GM12891 (cell line): Measurements from ENCODE around the gene KCNAB1. TPM values are rescaled to one million over a fixed set of nuclear protein-coding genes. Genes with fewer than 3 reads are reported as not detected.
"Not testable (repeated sequence)": the region's sequence is repeated elsewhere in the genome, so short reads cannot be mapped to it uniquely, and the experiment has no call there.

Experiments used
- DNase-seq: peaks from one replicate; pipeline ENCODE4 v3.0.0; 2011; ENCODE audit warnings: low spot score; ENCODE audit not compliant: insufficient read length
- FAIRE-seq: peaks from 2 replicates; lab custom pipeline; 2011; peaks lifted over from hg19 to GRCh38; lab: Jason Lieb, UNC
- PAX5 ChIP-seq: IDR thresholded peaks from 2 replicates; pipeline ENCODE4 v1.6.1; 2011; ENCODE audit warnings: low read length, moderate library complexity, mild to moderate bottlenecking; ENCODE audit not compliant: insufficient read depth, severe bottlenecking
- POLR2A ChIP-seq: IDR thresholded peaks from 2 replicates; pipeline ENCODE4 v1.6.1; 2011; ENCODE audit warnings: low read depth, low read length, control low read depth
- POLR2AphosphoS5 ChIP-seq: IDR thresholded peaks from 2 replicates; pipeline ENCODE4 v1.6.1; 2011; ENCODE audit warnings: low read depth, low read length, control low read depth
- POU2F2 ChIP-seq: IDR thresholded peaks from 2 replicates; pipeline ENCODE4 v1.6.1; 2011; ENCODE audit warnings: low read depth, mild to moderate bottlenecking, control low read depth, low read length, moderate library complexity
- SPI1 ChIP-seq: IDR thresholded peaks from 2 replicates; pipeline ENCODE4 v1.6.1; 2011; ENCODE audit warnings: low read depth, low read length, control low read depth
- TAF1 ChIP-seq: IDR thresholded peaks from 2 replicates; pipeline ENCODE4 v1.6.1; 2011; ENCODE audit warnings: low read depth, low read length, control low read depth
- polyA plus RNA-seq: library from polyadenylated mRNA; unstranded; fragments of >200 nt; gene quantifications from one replicate; pipeline ENCODE4 v1.2.1, GENCODE V29; 2012; ENCODE audit warnings: low read depth, missing spikeins, inconsistent platforms; ENCODE audit not compliant: missing spikeins

The KCNAB1 gene
- 0.08 TPM for polyA plus RNA-seq

DNA sequence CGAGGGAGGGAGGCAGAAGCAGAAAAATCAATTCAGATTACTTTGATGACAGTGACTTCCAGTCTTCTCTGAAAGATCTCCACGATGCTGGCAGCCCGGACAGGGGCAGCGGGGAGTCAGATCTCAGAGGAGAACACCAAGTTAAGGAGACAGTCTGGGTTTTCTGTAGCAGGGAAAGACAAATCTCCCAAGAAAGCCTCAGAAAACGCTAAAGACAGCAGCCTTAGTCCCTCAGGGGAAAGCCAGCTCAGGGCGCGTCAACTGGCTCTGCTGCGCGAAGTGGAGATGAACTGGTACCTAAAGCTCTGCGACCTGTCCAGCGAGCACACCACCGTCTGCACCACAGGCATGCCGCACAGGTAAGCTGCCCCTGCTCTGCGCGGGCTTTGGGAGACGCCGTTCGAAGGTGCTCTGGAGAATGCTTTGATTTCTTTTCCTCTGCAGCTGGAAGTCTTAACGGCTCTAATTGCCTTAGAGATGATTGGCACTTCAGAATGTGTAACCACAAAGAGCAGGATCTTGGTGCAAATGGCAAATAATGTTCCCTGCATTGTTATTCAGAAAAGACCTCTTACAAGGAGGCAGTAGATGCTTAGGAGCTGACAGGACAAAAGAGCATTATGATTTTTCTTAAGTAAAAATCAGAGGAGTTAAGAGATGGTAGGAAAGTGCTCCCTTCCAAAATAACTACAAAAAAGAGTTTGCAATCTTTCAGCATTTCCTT, at the start of gene KCNAB1:
TSS of gene KCNAB1 (plus strand) at position 51 of the 724 bp plus-strand sequence.
- FAIRE-seq (no peak), DNase-seq (no peak)
- TF ChIP-seq POLR2A (no peak), TAF1 (no peak), POU2F2 (no peak), POLR2AphosphoS5 (no peak), PAX5 (no peak), SPI1 (no peak)

DNA sequence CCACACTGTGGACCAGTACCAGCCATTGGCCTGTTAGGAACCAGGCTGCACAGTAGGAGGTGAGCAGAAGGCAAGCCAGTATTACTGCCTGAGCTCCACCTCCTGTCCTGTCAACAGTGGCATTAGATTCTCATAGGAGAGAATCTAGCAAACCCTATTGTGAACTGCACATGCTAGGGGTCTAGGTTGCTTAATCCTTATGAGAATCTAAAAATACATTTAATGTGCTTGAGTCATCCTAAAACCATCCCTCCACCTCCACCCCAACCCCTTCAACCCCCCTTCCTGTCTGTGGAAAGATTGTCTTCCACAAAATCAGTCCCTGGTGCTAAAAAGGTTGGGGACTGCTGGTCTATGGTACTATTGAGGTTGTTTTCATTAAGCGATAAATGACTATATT, 49.3 kb upstream of the KCNAB1 start:
- TF ChIP-seq TAF1 (no peak), POU2F2 (no peak), PAX5 (no peak), SPI1 (no peak)
- FAIRE-seq (no peak), DNase-seq (no peak)

DNA sequence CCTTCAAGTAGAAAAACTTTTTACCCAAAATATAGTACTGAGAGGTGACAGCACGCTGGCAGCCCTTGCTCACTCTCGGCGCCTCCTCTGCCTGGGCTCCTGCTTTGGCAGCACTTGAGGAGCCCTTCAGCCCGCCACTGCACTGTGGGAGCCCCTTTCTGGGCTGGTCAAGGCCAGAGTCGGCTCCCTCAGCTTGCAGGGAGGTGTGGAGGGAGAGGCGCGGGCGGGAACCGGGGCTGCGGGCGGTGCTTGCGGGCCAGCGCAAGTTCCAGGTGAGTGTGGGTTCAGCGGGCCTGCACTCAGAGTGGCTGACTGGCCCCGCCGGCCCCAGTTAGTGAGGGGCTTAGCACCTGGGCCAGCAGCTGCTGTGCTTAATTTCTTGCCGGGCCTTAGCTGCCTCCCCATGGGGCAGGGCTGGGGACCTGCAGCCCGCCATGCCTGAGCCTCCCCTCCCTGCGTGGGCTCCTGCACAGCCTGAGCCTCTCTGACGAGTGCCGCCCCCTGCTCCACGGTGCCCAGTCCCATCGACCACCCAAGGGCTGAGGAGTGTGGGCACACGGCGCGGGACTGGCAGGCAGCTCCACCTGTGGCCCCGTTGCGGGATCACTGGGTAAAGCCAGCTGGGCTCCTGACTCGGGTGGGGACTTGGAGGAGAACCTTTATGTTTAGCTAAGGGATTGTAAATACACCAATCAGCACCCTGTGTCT, 47.3 kb upstream of the KCNAB1 start:
- FAIRE-seq, DNase-seq: not testable (repeated sequence)

DNA sequence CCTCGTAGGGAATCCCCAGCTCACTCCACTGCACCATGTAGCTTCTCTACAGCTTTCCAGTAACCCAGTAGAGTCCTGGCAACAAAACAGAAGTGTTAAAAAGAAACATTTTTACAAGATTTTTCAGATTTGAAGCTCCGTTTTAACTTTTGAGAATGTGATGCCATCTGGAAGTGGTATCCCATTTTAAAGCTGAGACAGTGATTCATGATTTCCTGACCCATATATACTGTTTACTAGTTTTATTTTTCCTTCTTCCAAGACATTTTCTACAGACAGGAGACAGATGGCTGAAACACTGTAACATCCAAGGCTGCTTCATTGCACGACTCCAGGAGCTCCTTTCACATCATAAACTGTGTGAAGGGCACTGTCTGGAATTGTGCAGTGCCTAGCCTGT, 30.3 kb upstream of the KCNAB1 start:
- no peak for DNase-seq
- FAIRE-seq = no peak
- TF ChIP-seq POU2F2 (no peak), TAF1 (no peak)

DNA sequence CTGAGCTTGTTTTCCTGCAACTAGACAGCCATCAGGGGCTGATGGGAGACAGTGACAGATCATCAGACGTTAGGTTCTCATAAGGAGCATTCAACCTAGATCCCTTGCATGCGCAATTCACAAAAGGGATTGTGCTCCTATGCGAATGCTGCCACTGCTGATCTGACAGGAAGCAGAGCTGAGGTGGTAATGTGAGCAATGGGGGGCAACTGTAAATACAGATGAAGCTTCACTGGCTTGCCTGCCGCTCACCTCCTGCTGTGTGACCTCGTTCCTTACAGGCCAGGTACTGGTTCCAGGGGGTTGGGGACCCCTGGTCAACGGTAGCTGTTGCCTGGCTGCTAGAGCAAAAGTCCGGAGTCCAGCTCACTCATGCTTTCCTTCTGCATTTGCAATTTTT, 26.4 kb upstream of the KCNAB1 start:
- no peak for FAIRE-seq
- no peak for DNase-seq
- TF ChIP-seq TAF1 (no peak), PAX5 (no peak), POLR2A (no peak), POU2F2 (no peak), POLR2AphosphoS5 (no peak), SPI1 (no peak)

DNA sequence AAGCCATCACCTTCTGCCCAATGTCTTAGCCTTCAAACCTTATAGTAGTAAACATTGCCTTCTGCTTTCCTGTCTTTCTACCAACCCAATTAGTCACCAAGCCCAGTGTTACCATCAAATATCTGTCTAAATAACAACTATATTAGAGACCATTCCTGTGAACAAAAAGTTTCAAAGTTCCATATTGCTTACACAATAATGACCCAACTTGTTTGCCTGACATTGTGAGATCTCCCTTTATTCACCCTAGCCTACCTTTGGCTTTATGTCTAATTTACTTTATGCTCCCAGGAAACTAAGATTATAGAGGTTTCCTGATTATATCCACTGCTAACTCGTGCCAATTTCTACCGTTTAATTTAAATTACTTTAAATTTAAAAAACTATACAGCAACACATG, 26.0 kb upstream of the KCNAB1 start:
- TF ChIP-seq POU2F2 (no peak), POLR2A (no peak), TAF1 (no peak), PAX5 (no peak), POLR2AphosphoS5 (no peak), SPI1 (no peak)
- no peak for FAIRE-seq
- DNase-seq = no peak

DNA sequence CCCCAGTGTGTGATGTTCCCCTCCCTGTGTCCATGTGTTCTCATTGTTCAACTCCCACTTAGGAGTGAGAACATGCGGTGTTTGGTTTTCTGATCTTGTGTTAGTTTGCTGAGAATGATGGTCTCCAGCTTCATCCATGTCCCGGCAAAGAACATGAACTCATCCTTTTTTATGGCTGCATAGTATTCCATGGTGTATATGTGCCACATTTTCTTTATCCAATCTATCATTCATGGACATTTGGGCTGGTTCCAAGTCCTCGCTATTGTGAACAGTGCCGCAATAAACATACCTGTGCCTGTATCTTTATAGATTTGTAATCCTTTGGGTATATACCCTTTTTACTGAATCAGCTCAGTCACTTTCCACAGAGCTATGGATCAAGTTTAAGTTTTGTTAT, 24.7 kb upstream of the KCNAB1 start:
- DNase-seq, FAIRE-seq: not testable (repeated sequence)

DNA sequence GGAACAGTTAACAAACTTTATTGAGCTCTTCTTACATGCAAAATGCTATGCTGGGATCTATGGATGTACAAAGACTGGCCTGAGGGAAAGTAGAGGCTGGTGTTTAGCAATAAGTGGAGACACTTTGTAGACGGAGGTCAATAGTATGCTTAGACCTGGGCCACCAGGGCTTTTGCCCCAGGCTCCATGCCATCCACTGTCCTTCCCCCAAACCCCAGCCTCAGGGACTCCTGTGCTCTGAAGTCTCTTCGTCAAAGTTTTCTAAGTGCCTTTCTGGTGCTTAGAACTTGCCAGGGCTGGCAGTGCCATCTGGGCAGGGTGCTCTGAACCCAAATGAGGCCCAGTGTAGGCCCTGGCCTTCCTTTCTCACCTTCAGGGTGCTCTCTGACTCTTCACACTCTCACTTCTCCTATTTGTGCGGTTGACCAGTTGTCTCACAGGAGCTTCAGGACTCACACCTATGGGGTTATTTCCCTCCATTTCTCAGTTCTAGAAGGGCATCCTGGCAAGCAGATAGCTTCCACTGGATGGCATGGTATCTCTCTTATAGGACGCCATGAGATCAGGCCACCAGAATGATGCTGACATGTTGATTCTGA, 21.8 kb upstream of the KCNAB1 start:
- no peak for TF ChIP-seq POLR2AphosphoS5
- peak; percentile 77 for TF ChIP-seq SPI1
- DNase-seq (no peak), FAIRE-seq (no peak)

DNA sequence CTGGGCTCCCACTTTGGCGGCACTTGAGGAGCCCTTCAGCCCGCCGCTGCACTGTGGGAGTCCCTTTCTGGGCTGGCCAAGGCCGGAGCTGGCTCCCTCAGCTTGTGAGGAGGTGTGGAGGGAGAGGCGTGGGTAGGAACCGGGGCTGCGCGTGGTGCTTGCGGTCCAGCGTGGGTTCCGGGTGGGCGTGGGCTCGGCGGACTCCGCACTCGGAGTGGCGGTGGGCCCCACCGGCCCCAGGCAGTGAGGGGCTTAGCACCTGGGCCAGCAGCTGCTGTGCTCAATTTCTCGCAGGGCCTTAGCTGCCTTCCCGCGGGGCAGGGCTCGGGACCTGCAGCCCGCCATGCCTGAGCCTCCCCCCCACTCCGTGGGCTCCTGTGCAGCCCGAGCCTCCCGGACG, 21.0 kb upstream of the KCNAB1 start:
- not testable (repeated sequence) for FAIRE-seq, DNase-seq

DNA sequence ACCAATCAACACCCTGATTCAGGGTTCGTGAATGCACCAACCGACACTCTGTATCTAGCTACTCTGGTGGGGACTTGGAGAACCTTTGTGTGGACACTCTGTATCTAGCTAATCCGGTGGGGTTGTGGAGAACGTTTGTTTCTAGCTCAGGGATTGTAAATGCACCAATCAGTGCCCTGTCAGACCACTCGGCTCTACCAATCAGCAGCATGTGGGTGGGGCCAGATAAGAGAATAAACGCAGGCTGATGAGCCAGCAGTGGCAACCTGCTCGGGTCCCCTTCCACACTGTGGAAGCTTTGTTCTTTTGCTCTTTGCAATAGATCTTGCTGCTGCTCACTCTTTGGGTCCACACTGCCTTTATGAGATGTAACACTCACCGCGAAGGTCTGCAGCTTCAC, 20.4 kb upstream of the KCNAB1 start:
- not testable (repeated sequence) for DNase-seq, FAIRE-seq

DNA sequence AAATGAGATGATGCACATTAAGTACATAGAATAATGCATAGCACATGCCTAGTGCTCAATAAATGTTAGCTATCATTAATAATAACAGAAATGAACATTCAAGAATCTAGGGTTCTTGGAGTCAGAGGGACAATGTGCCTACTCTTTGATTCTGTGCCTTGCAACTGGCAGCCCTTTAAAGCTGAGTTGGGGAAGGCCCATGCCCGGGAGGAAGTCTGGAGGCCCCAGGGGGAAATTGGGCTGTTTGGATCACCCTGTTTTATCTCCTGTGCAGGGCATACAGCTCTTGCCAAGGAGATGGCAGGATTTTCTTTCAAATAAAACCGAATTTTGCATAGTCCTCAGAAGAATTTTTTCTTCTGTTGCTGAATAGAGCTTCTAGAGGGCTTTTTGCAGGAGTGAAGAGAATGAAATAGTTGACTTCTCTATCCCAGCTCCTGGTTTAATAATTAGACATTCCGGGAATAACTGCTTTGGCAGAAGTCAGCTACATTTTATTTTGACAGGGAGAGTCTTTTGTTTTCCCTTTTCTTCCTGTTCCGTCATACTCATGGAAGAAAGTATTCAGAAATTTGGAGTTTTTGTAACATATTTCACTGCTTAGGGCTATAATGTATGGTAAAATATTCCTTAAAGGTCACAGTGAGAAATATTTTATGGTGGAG, 18.0 kb upstream of the KCNAB1 start:
- no peak for FAIRE-seq
- TF ChIP-seq SPI1 = no peak
- TF ChIP-seq POLR2AphosphoS5 = no peak
- DNase-seq = no peak
